Endothelial cell of umbilical vein (primary cell): ENCODE data around the gene TNFSF13. TPM values are rescaled to one million over a fixed set of nuclear protein-coding genes. Genes with fewer than 3 reads are reported as not detected.

Experiments
- BruUV-seq: library from RNA; stranded (reverse); fragments of 400-500 nt; replicated peaks from 2 replicates; lab custom pipeline; 2021; lab: Mats Ljungman, UMichigan
- CTCF ChIA-PET: fragments of 300-600, 350-600 bp; sonication (Branson Sonifier 250); formaldehyde crosslinking; loops from one replicate; lab custom pipeline; 2021; ENCODE audit warnings: antibody characterized with exemption, inconsistent platforms; lab: Charles Lee
- POLR2A ChIA-PET: fragments of 300-600, 350-600 bp; sonication (Branson Sonifier 250); formaldehyde crosslinking; loops from one replicate; lab custom pipeline; 2021; ENCODE audit warnings: antibody characterized with exemption, inconsistent platforms; lab: Charles Lee
- DNase-seq: peaks from one replicate; pipeline ENCODE4 v3.0.0-alpha.2; 2011; ENCODE audit warnings: low read depth, low spot score
- FAIRE-seq: peaks from 2 replicates; lab custom pipeline; 2011; peaks lifted over from hg19 to GRCh38; lab: Jason Lieb, UNC
- H2AFZ ChIP-seq: 2 replicates; pipeline ENCODE4 v1.6.0; 2012; ENCODE audit warnings: low read depth, low read length, control low read depth, inconsistent platforms
- H3K27ac ChIP-seq: 2 replicates; pipeline ENCODE4 v1.5.1; 2011; ENCODE audit warnings: low read depth, mild to moderate bottlenecking, control low read depth, low read length, moderate library complexity; ENCODE audit not compliant: insufficient read depth
- H3K27me3 ChIP-seq, 2 experiments: 2 replicates each; pipeline versions ENCODE4 v1.6.0 to v1.6.1; 2011; ENCODE audit warnings: low read length in 2 of 2, mixed read lengths in 1 of 2; ENCODE audit not compliant: control insufficient read depth in 2 of 2, insufficient read depth in 2 of 2
- H3K36me3 ChIP-seq, 2 experiments: 2 replicates in 1 of 2; 3 replicates in 1 of 2; pipeline ENCODE4 v1.5.1; 2011; ENCODE audit warnings: low read length in 2 of 2, mild to moderate bottlenecking in 1 of 2, moderate library complexity in 1 of 2; ENCODE audit not compliant: control insufficient read depth in 2 of 2, insufficient read depth in 2 of 2; ENCODE audit errors: extremely low read depth in 1 of 2
- H3K4me1 ChIP-seq: 3 replicates; pipeline ENCODE4 v1.5.1; 2011; ENCODE audit warnings: mild to moderate bottlenecking, low read length; ENCODE audit not compliant: control insufficient read depth, insufficient read depth; ENCODE audit errors: extremely low read depth
- H3K4me2 ChIP-seq: 2 replicates; pipeline ENCODE4 v1.6.1; 2011; ENCODE audit warnings: low read length, control low read depth, mixed read lengths; ENCODE audit not compliant: insufficient read depth
- H3K4me3 ChIP-seq, 3 experiments: fragments of 200-600 bp in 1 of 3; sonication (generic), shearing (Covaris generic) in 1 of 3; replicated peaks in 1 of 3; 2 replicates each; pipeline ENCODE4 v1.5.1; 2011 to 2016; ENCODE audit warnings: control low read depth in 3 of 3, low read length in 3 of 3, mild to moderate bottlenecking in 2 of 3, inconsistent platforms in 1 of 3, low read depth in 1 of 3, moderate library complexity in 1 of 3; ENCODE audit not compliant: insufficient read depth in 1 of 3
- H3K79me2 ChIP-seq: 2 replicates; pipeline ENCODE4 v1.6.0; 2012; ENCODE audit warnings: low read length, inconsistent platforms; ENCODE audit not compliant: control insufficient read depth, insufficient read depth
- H3K9ac ChIP-seq: replicated peaks from 2 replicates; pipeline ENCODE3; 2011; ENCODE audit warnings: low read length, control low read depth; ENCODE audit not compliant: insufficient read depth; ENCODE audit errors: extremely low read depth
- H3K9me1 ChIP-seq: replicated peaks from 3 replicates; pipeline ENCODE4 v1.6.0; 2011; ENCODE audit warnings: mild to moderate bottlenecking, low read length; ENCODE audit not compliant: control insufficient read depth, insufficient read depth; ENCODE audit errors: extremely low read depth
- H3K9me3 ChIP-seq: replicated peaks from 2 replicates; pipeline ENCODE4 v1.5.1; 2012; ENCODE audit warnings: low read length, inconsistent platforms; ENCODE audit not compliant: control insufficient read depth, insufficient read depth
- H4K20me1 ChIP-seq: replicated peaks from 2 replicates; pipeline ENCODE3; 2011; ENCODE audit warnings: mild to moderate bottlenecking, low read length; ENCODE audit not compliant: control insufficient read depth, insufficient read depth; ENCODE audit errors: extremely low read depth
- GATA2 ChIP-seq: IDR thresholded peaks from 2 replicates; pipeline ENCODE4 v1.7.0; 2011; ENCODE audit warnings: low read depth, mild to moderate bottlenecking, moderate library complexity, mixed read lengths, low read length; ENCODE audit not compliant: insufficient read length, insufficient read depth
- MYC ChIP-seq: IDR thresholded peaks from one replicate; pipeline ENCODE4 v1.6.1; 2011; ENCODE audit warnings: mild to moderate bottlenecking, low read depth, low read length
- POLR2A ChIP-seq: IDR thresholded peaks from 2 replicates; pipeline ENCODE4 v1.6.1; 2012; ENCODE audit warnings: low read depth, mild to moderate bottlenecking, control low read depth, low read length
- POLR2AphosphoS5 ChIP-seq: IDR thresholded peaks from 2 replicates; pipeline ENCODE4 v1.6.1; 2012; ENCODE audit warnings: low read depth, mild to moderate bottlenecking, control low read depth, low read length, moderate library complexity; ENCODE audit not compliant: insufficient read depth
- dilution Hi-C: fragments of 300-500 bp; cut with MboI; formaldehyde crosslinking; loops from one replicate; pipeline ENCODE4 v1.15.0; 2019; ENCODE audit warnings: low sequenced_read_pairs; ENCODE audit not compliant: extremely low pct_ligation_motif_present
- intact Hi-C: fragments of 100-400 bp; cut with micrococcal nuclease; formaldehyde crosslinking; loops from one replicate; pipeline ENCODE4 v1.10.0; 2022
- polyA plus RNA-seq, 4 experiments: library from polyadenylated mRNA; depleted of rRNA in 3 of 4; stranded (reverse) in 3 of 4; unstranded in 1 of 4; fragments of >200 nt; gene quantifications; 2 replicates each; pipeline versions ENCODE4 v1.2.1 to v1.2.3, GENCODE V29; 2011 to 2012; ENCODE audit warnings: missing spikeins in 1 of 4
- total RNA-seq: library from RNA; stranded (reverse); gene quantifications from 2 replicates; pipeline ENCODE4 v1.2.3, GENCODE V29; 2021

The TNFSF13 gene
- total and polyA plus RNA-seq, 2 donors (not counting 3 experiments of a cell fraction or from before 2014, with no cell fraction given) = 3.6 to 5.4 TPM

GRCh38 chr17:7557775-7558543, 591 bp upstream of the TNFSF13 start:
- H3K9ac ChIP-seq = peak overlapping the region; percentile 65
- no peaks in the 10 kb centered on the region for H3K9me1 ChIP-seq
- ChIA-PET CTCF (interaction anchor here (0.8 to 6.7 kb wide), 16 partner anchors 9 to 512 kb away, joined by 3 to 314 read pairs (median 4); partner anchors contain the start of gene SOX15), POLR2A (interaction anchor here (1.1 to 1.8 kb wide), 2 partner anchors 73 to 79 kb away, joined by 3 to 7 read pairs; partner anchors contain the start of genes POLR2A and ZBTB4)
- no peaks in the 10 kb centered on the region for H3K9me3 ChIP-seq
- H4K20me1 ChIP-seq = no peaks in the 10 kb centered on the region
- BruUV-seq = no TSS peak
- H3K79me2 ChIP-seq = peaks cover 12% of the 10 kb centered on the region
- DNase-seq (peak; percentile 89), FAIRE-seq (peak; percentile 95)
- TF ChIP-seq POLR2A = peak; percentile 84
- peak; percentile 69 for TF ChIP-seq POLR2AphosphoS5
- no peak for TF ChIP-seq MYC
- no peak for TF ChIP-seq GATA2
- H3K4me1 ChIP-seq = peaks cover 32% of the 10 kb centered on the region
- H3K4me3 ChIP-seq = no peak overlapping the region
- H3K4me2 ChIP-seq = peak overlapping the region; percentile 53
- peak overlapping the region; percentile 77 for H2AFZ ChIP-seq
- peak overlapping the region; percentile 70 for H3K27ac ChIP-seq
- intact Hi-C loops (loop anchor here (1.0 kb wide), 1 partner anchor 123 kb away; the partner anchor contains the start of gene TMEM102), dilution Hi-C loops (no loop called here)
- no peaks in the 10 kb centered on the region for H3K36me3 ChIP-seq
- H3K27me3 ChIP-seq = no peaks in the 10 kb centered on the region
